Naive B cell (primary cell): ENCODE results near the gene TUBA4A. TPM values are rescaled to one million over a fixed set of nuclear protein-coding genes. Genes with fewer than 3 reads are reported as not detected.
"Not testable (repeated sequence)": the region's sequence is repeated elsewhere in the genome, so short reads cannot be mapped to it uniquely, and the experiment has no call there.

Source experiments
- ATAC-seq, 2 donors: fragments of 150-1000 bp; cut with Tn5 transposase; 2 replicates each; pipeline ENCODE4 v1.10.0; 2021; ENCODE audit warnings: low read depth in 2 of 2, mild to moderate bottlenecking in 2 of 2, moderate library complexity in 2 of 2
- DNase-seq: peaks from one replicate; pipeline ENCODE4 v3.0.0; 2022
- H3K27ac Mint-ChIP-seq, 6 donors: one replicate each; pipeline ENCODE4 v1.8.0; 2020 to 2022; ENCODE audit warnings: mild to moderate bottlenecking in 6 of 6, mixed read lengths in 6 of 6, moderate library complexity in 5 of 6, inconsistent platforms in 2 of 6
- H3K27me3 Mint-ChIP-seq, 3 donors: one replicate each; pipeline ENCODE4 v1.8.0; 2021 to 2022; ENCODE audit warnings: mixed read lengths in 3 of 3, mild to moderate bottlenecking in 1 of 3
- H3K36me3 Mint-ChIP-seq, 2 donors: one replicate each; pipeline ENCODE4 v1.8.0; 2020 to 2022; ENCODE audit warnings: mixed read lengths in 2 of 2, inconsistent platforms in 1 of 2, mild to moderate bottlenecking in 1 of 2
- H3K4me1 Mint-ChIP-seq, 3 donors: one replicate each; pipeline ENCODE4 v1.8.0; 2020 to 2022; ENCODE audit warnings: mixed read lengths in 3 of 3, inconsistent platforms in 1 of 3, mild to moderate bottlenecking in 1 of 3, moderate library complexity in 1 of 3
- H3K4me3 Mint-ChIP-seq, 8 donors: one replicate each; pipeline ENCODE4 v1.8.0; 2020 to 2022; ENCODE audit warnings: mild to moderate bottlenecking in 8 of 8, mixed read lengths in 8 of 8, moderate library complexity in 8 of 8, inconsistent platforms in 2 of 8
- H3K9me3 Mint-ChIP-seq, 7 donors: one replicate each; pipeline ENCODE4 v1.8.0; 2020 to 2022; ENCODE audit warnings: mixed read lengths in 7 of 7, mild to moderate bottlenecking in 5 of 7, inconsistent platforms in 2 of 7, moderate library complexity in 1 of 7
- polyA plus RNA-seq, 6 donors: library from polyadenylated mRNA; unstranded; fragments of 300-500 nt; fragmentation: Illumina TruSeq; gene quantifications; one replicate each; pipeline ENCODE4 v1.2.3, GENCODE V29; 2021; ENCODE audit warnings: low read depth in 6 of 6

The TUBA4A gene
- polyA plus RNA-seq, 6 donors from 2014 or later, result 129 to 165 (median 149) TPM

DNA sequence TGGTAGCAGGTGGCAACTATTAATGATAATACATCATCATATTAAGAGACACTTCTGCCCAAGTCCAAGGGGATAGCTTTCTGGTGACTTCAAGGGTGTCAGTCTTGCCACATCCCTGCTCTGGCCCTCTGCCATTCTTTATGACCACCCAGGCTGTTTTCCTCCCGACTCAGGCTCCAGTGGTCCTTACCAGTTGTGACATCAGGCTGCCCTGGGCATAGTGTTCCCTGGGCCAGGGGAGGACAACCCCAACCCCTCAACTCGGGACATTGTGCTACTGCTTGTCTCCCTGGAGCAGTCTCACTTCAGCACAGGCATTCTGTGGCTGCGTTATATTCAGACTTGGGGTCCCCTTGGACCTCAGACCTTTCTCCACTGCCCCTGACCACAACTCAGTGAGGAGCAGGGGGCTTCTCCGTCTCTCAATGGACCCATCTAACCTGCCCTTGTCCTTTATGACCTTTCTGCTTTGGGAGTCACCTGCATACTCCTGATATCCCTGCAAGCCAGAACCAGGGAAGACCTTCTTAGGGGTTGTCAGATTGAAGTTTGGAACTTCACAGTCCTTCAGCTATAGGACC is 38.3 kb upstream of the TUBA4A start:
- DNase-seq, result no peak
- peak overlapping the region in 1 of 6 donors; percentile 2 for H3K27ac Mint-ChIP-seq
- no peak overlapping the region for H3K4me3 Mint-ChIP-seq
- H3K36me3 Mint-ChIP-seq, result no peaks in the 10 kb centered on the region
- no peak for ATAC-seq
- no peaks in the 10 kb centered on the region for H3K9me3 Mint-ChIP-seq
- no peaks in the 10 kb centered on the region for H3K27me3 Mint-ChIP-seq
- peaks cover 9 to 13% (median 13%) of the 10 kb centered on the region in 3 donors for H3K4me1 Mint-ChIP-seq

DNA sequence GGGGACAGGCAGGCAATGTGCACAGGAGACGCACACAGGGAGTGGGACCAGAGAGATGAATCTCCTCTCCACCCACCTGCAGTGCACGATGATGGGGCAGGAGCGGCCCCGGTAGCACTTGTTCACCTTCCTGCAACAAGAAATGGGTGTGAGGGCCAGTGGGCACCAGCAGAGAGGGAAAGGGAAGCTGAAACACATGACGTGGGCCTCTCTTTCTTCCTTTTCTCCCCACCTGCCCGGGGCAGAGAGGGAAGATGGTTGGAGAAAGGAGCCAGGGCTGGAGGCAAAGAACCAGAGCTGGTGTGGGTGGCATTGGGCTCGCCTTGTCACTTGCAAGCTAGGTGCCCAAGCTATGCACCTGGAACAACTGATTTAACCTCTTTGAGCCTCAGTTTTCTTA is 37.7 kb upstream of the TUBA4A start:
- no peaks in the 10 kb centered on the region for H3K27me3 Mint-ChIP-seq
- H3K9me3 Mint-ChIP-seq, result no peaks in the 10 kb centered on the region
- peak overlapping the region in 2 of 6 donors; percentile 21 to 70 for H3K27ac Mint-ChIP-seq
- no peaks in the 10 kb centered on the region for H3K36me3 Mint-ChIP-seq
- ATAC-seq, result no peak
- peaks cover 11 to 13% (median 13%) of the 10 kb centered on the region in 3 donors for H3K4me1 Mint-ChIP-seq
- no peak for DNase-seq
- no peak overlapping the region for H3K4me3 Mint-ChIP-seq

DNA sequence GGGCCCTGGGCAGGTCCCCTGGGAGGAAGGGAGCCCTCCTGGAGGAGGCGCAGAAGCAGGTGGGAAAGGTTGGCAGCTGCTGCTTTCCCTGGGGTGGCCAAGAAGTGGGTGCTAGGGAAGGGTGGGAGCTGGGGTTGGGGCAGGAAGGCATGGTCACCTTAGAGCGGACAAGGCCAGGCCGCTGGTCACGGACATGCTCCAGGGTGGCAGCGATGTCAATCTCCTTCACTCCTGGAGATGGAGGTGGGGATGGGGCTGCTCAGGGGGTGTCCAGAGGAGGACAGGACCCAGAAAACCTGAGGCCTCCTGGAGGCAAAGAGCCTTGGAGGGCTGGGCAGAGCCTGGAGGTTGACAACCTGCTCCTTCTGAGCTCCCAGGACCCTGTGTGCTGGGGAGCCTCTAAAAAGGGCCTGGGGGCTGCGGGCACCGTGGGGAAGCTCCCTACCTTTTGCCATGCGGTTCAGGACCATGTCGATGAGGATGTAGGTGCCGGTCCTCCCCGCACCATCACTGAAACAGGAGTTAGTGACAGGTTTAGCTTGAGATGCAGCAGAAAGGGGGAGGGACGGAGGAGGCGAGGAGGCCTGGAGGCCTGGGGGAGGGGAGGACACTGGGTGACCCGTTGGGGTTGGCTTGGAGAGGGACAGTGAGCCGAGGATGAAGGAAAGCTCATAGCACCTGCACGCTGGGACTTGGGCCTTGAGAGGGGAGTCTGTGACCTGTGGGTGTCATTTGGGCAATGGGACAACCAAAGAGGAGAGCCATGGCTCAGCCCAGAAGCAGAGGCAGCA is 36.9 kb upstream of the TUBA4A start:
- Mint-ChIP-seq H3K9me3 (no peaks in the 10 kb centered on the region), H3K36me3 (peaks cover 0 to 1% of the 10 kb centered on the region in 2 donors), H3K4me3 (no peak overlapping the region), H3K4me1 (peaks cover 13 to 15% (median 15%) of the 10 kb centered on the region in 3 donors), H3K27me3 (no peaks in the 10 kb centered on the region), H3K27ac (peak overlapping the region in 1 of 6 donors; percentile 70)
- ATAC-seq (no peak), DNase-seq (no peak)

DNA sequence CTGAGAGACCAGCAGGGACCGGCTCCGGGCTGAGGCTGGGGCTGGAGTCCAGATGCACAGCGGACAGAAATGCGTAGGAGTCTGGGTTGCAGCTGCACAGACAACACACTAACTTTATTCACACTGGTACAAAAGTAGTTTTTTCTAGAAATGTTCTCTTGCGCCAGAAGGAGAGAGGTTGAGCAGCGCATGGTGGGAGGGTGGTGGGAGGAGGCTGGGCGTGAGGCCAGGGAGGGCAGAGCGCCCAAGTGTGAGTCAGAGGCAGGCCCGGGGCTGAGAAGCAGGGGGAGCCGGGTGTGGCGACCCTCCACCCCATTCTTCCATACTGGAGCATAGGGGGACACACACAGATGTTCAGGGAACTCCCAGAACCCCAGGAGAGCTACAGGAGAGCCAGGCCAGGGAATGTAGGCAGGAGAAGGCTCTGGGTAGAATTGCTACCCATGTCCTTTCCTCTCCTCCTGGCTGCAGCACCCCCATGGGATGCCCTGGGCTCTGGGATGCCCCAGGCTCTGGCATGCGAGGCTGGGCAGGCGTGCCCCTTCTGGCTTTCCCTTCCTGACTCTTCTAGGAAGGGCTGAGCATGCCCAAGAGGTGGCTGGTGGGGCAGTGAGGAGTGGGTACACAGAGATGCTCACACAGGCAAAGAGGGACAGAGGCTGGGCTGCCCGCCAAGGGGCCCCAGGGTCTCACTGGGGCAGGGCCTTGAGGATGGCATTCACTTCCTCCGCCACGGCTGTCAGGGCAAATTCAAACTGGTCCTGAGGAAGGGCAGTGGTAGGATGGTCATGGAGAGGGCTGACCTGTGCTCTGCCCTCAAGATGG is 36.0 kb upstream of the TUBA4A start:
- H3K27ac Mint-ChIP-seq, result peak overlapping the region in 1 of 6 donors; percentile 14
- H3K4me3 Mint-ChIP-seq, result no peak overlapping the region
- H3K9me3 Mint-ChIP-seq, result no peaks in the 10 kb centered on the region
- ATAC-seq, result no peak
- peaks cover 11 to 17% (median 15%) of the 10 kb centered on the region in 3 donors for H3K4me1 Mint-ChIP-seq
- H3K36me3 Mint-ChIP-seq, result peaks cover 0 to 7% of the 10 kb centered on the region in 2 donors
- no peak for DNase-seq
- no peaks in the 10 kb centered on the region for H3K27me3 Mint-ChIP-seq

DNA sequence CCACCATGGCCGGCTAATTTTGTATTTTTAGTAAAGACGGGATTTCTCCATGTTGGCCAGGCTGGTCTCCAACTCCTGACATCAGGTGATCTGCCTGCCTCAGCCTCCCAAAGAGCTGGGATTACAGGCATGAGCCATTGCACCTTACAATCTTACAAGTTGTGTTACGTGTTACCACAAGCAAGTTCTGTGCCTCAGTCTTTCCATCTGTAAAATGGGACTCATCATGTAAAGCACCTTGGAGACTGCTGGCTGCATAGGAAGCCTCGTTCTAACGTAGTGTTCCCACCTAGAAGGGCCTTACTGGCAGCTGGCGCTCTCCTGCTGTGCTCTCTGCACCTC is 35.4 kb upstream of the TUBA4A start:
- Mint-ChIP-seq H3K4me3 (no peak overlapping the region), H3K9me3 (no peaks in the 10 kb centered on the region), H3K27ac (peak overlapping the region in 1 of 6 donors; percentile 14), H3K4me1 (peaks cover 8 to 13% (median 11%) of the 10 kb centered on the region in 3 donors), H3K36me3 (peaks cover 0 to 7% of the 10 kb centered on the region in 2 donors), H3K27me3 (no peaks in the 10 kb centered on the region)
- ATAC-seq (no peak), DNase-seq (no peak)

DNA sequence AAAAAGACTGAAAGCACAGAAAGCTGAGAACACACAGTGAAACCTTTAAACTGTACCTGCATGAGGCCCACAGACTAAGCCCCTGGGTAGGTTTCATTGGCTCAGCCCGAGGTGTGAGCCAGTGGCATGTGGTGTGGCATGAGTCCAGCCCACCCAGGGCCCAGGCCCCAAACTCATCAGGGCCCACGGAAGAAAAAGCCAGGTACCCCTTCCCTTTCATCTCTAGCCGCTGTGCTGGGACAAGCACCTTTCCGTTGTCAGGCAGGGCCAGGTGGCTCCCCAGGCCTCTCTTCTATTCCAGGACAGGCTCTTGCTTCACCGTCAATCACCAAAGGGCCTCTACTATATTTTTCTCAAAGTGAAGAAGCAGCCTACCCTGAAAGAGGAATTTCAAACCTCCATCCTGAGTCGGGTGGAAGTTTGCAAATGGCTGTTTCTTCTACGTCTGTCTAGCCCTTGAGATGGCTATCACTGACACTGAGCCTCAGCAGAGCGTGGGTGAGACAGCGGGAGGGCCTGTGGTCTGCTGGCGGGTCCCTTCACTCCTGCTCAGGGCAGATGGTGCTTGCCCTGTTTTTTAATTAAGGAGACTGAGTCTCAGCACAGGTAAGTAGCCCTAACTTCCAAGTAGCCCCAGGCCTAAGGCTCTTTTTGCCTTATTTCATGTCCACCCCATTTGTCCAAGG is 34.0 kb upstream of the TUBA4A start:
- Mint-ChIP-seq H3K9me3 (no peaks in the 10 kb centered on the region), H3K4me1 (peaks cover 3 to 7% (median 6%) of the 10 kb centered on the region in 3 donors), H3K27me3 (no peaks in the 10 kb centered on the region), H3K4me3 (peak overlapping the region in 1 of 8 donors; percentile 18), H3K36me3 (peaks cover 4 to 14% of the 10 kb centered on the region in 2 donors), H3K27ac (peak overlapping the region in 4 of 6 donors; percentile 46 to 63 (median 56))
- no peak for DNase-seq
- no peak for ATAC-seq

DNA sequence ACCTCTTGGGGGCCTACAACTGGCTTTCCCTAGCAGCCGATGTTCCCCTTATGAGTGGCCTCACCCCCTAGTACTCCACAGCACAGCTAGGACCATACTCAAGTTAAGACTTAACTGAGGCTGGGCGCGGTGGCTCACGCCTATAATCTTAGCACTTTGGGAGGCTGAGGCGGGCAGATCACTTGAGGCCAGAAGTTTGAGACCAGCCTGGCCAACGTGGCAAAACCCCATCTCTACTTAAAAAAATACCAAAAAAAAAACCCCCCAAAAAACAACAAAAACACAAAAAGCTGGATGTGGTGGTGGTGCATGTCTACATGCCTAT is 33.4 kb upstream of the TUBA4A start:
- H3K27ac Mint-ChIP-seq, result peak overlapping the region in 4 of 6 donors; percentile 46 to 78 (median 62)
- not testable (repeated sequence) for ATAC-seq, H3K27me3 Mint-ChIP-seq

DNA sequence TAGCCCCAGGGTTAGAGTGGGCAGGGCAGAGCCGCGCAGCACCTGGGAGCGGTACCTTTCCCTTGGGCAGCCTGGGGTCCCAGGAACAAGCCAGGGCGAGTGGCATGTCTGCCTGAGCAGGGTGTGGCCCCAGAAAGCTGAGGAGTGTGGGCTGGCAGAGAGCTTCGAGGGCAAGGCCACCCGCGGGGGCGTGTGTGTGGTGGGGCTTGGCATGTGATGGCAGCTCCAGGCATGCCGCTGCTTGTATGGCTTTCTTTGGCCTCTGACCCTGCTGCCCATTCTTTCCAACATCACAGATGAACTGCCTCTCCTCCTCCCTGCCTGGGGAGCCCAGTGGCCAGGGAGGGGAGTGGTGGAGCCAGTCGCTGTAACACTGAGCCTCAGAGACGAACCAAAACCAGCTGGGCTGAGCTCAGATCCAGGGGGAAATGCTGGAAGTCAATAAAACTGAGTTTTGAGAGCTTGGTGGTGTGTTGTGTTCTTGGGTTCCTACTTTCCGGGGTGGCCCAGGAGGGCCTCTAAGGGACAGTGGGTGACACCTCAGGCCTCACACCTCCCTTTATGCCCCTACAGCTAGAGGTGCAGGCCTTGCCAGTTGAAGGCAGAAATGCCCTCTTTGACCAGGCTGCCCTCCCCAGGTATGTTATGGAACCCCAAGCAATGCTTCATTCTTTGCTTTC is 32.9 kb upstream of the TUBA4A start:
- peak overlapping the region in 4 of 6 donors; percentile 16 to 78 (median 58) for H3K27ac Mint-ChIP-seq
- peaks cover 5 to 18% of the 10 kb centered on the region in 2 donors for H3K36me3 Mint-ChIP-seq
- no peaks in the 10 kb centered on the region for H3K27me3 Mint-ChIP-seq
- peak; percentile 25 to 33 for ATAC-seq
- peaks cover 3 to 7% (median 6%) of the 10 kb centered on the region in 3 donors for H3K4me1 Mint-ChIP-seq
- no peaks in the 10 kb centered on the region for H3K9me3 Mint-ChIP-seq
- no peak for DNase-seq
- H3K4me3 Mint-ChIP-seq, result no peak overlapping the region

More for the DNA sequence above, 33.4 kb upstream of the TUBA4A start:
- peaks cover 5 to 18% of the 10 kb centered on the region in 2 donors for H3K36me3 Mint-ChIP-seq
- not testable (repeated sequence) for DNase-seq, H3K4me3 Mint-ChIP-seq, H3K4me1 Mint-ChIP-seq, H3K9me3 Mint-ChIP-seq

DNA sequence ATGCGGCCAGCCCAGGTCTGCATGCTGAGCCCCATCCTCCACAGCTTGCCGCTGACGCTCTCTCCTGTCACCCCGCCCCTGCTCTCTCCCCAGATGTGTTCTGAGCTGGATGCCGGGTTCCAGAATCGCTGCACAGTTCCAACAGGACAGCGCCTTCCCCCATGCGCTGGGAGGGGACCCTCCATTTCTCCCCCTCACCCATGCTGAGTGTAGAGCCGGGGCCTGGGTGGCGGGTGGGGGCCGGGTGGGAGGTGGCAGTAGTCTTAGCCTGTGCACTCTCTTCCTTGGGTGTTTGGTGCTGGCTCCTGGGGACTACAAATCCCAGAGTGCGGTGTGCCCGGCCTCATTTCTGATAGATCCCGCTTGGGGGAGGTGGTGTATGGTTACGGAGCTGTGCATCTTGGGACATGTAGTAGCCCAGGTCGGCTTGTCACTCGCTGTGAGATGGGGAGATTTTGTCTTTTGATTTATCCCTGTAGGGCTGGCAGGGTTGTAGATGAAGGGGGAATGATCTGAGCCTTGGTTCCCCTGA is 32.2 kb upstream of the TUBA4A start:
- Mint-ChIP-seq H3K27me3 (no peaks in the 10 kb centered on the region), H3K4me1 (peaks cover 8 to 9% (median 9%) of the 10 kb centered on the region in 3 donors), H3K36me3 (peaks cover 5 to 18% of the 10 kb centered on the region in 2 donors), H3K9me3 (no peaks in the 10 kb centered on the region), H3K4me3 (peak overlapping the region in 1 of 8 donors; percentile 12), H3K27ac (peak overlapping the region in 4 of 6 donors; percentile 19 to 76 (median 68))
- ATAC-seq (no peak), DNase-seq (no peak)

DNA sequence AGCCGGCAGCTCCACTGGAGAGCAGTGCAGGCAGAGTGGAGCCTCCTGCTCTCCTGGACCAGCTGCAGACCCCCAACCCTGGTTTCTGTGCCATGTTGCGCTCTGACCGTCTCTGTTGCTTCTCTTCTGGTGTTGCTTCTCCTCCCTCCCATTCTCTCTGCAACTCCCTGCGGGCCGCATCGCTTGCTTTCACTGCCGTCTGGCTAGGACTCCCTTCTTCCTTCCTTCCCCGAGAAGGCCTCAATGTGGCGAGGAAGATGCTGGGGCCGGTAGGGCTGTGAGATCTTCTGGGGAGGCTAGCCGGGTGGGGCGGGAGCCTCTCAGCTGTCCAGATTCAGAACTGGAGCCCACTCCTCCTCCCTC is 31.6 kb upstream of the TUBA4A start:
- H3K4me3 Mint-ChIP-seq, result no peak overlapping the region
- DNase-seq (no peak), ATAC-seq (no peak)
- H3K36me3 Mint-ChIP-seq, result peaks cover 5 to 18% of the 10 kb centered on the region in 2 donors
- H3K4me1 Mint-ChIP-seq, result peaks cover 15% of the 10 kb centered on the region in 3 donors
- H3K9me3 Mint-ChIP-seq, result no peaks in the 10 kb centered on the region
- H3K27me3 Mint-ChIP-seq, result no peaks in the 10 kb centered on the region
- peak overlapping the region in 3 of 6 donors; percentile 64 to 83 (median 72) for H3K27ac Mint-ChIP-seq

DNA sequence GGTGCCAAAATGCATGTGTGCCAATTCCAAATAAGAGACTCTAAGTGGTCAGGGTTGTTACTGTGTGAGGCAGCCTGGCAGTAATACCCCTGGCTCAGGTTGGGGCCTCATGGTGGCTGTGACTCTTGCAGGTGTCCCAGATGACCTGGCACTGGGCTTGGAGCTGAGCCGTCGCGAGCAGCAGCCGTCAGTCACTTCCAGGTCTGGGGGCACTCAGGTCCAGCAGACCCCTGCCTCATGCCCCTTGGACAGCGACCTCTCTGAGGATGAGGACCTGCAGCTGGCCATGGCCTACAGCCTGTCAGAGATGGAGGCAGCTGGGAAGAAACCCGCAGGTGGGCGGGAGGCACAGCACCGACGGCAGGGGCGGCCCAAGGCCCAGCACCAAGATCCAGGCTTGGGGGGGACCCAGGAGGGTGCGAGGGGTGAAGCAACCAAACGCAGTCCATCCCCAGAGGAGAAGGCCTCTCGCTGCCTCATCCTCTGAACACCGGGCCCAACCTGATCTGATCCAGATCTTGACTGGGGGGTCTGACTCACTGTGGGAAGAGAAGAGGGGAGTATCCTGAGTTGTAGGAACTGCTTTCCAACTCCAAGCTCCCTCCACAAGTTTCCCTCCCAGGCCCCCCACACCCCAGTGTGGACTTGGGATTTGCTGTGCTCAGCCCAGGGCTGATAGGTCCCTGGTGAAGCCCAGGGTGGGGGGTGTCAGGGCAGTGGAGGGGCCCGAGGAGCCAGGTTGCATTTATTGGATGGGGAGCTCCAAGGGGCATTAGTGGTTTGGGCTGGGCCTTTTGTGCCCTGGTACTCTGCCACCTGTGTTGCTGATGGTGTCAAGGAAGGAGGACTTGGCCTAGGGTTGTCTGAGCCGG is 31.0 kb upstream of the TUBA4A start:
- no peaks in the 10 kb centered on the region for H3K9me3 Mint-ChIP-seq
- ATAC-seq (no peak), DNase-seq (no peak)
- H3K27ac Mint-ChIP-seq, result peak overlapping the region in 1 of 6 donors; percentile 64
- H3K27me3 Mint-ChIP-seq, result no peaks in the 10 kb centered on the region
- no peak overlapping the region for H3K4me3 Mint-ChIP-seq
- H3K36me3 Mint-ChIP-seq, result peaks cover 5 to 18% of the 10 kb centered on the region in 2 donors
- peaks cover 20 to 22% (median 21%) of the 10 kb centered on the region in 3 donors for H3K4me1 Mint-ChIP-seq
